Spinal cord (tissue), 10 donors: ENCODE results near the gene EPPIN. TPM values are rescaled to one million over a fixed set of nuclear protein-coding genes. Genes with fewer than 3 reads are reported as not detected.
A peak's percentile ranks its signal among the peaks of the same experiment; 100 is the strongest.

ENCODE experiments used
- DNase-seq, 6 donors: peaks; one replicate each; pipeline versions ENCODE4 v3.0.0 to v3.0.0-alpha.2; 2013 to 2015; ENCODE audit warnings: low spot score in 6 of 6, low read depth in 4 of 6
- H3K27ac ChIP-seq: one replicate; pipeline ENCODE4 v1.5.1; 2013; ENCODE audit warnings: low read depth, low read length, control low read depth
- H3K27me3 ChIP-seq: one replicate; pipeline ENCODE4 v1.6.1; 2013; ENCODE audit warnings: low read length; ENCODE audit not compliant: control insufficient read depth, insufficient read depth
- H3K36me3 ChIP-seq: one replicate; pipeline ENCODE4 v1.6.1; 2013; ENCODE audit warnings: low read length; ENCODE audit not compliant: control insufficient read depth, insufficient read depth
- H3K4me1 ChIP-seq: one replicate; pipeline ENCODE4 v1.6.1; 2013; ENCODE audit warnings: low read length; ENCODE audit not compliant: control insufficient read depth, insufficient read depth
- H3K4me3 ChIP-seq: one replicate; pipeline ENCODE4 v1.5.1; 2013; ENCODE audit warnings: low read depth, low read length, control low read depth
- H3K9me3 ChIP-seq: one replicate; pipeline ENCODE4 v1.6.1; 2013; ENCODE audit warnings: low read length; ENCODE audit not compliant: control insufficient read depth, insufficient read depth
- WGBS: methylation state at CpG from one replicate; pipeline ENCODE4 v1.1.5; 2013; ENCODE audit warnings: missing lambda C conversion rate; ENCODE audit not compliant: insufficient coverage; 5-methylcytosine and 5-hydroxymethylcytosine counted together
- polyA plus RNA-seq, 2 donors: library from polyadenylated mRNA; unstranded; fragments of 120-200 nt; gene quantifications; one replicate each; pipeline ENCODE4 v1.2.1, GENCODE V29; 2013; ENCODE audit not compliant: insufficient read length in 2 of 2
- total RNA-seq, 2 donors: library from RNA; depleted of rRNA in 1 of 2; stranded (reverse); fragments of 120-200 nt in 1 of 2; fragments of >200 nt in 1 of 2; gene quantifications; one replicate each; pipeline versions ENCODE4 v1.2.3 to v1.2.4, GENCODE V29; 2013 to 2014
- donor health status: healthy.

The EPPIN gene
- total and polyA plus RNA-seq, 4 donors, result 0.10 to 0.41 (median 0.26) TPM

DNA sequence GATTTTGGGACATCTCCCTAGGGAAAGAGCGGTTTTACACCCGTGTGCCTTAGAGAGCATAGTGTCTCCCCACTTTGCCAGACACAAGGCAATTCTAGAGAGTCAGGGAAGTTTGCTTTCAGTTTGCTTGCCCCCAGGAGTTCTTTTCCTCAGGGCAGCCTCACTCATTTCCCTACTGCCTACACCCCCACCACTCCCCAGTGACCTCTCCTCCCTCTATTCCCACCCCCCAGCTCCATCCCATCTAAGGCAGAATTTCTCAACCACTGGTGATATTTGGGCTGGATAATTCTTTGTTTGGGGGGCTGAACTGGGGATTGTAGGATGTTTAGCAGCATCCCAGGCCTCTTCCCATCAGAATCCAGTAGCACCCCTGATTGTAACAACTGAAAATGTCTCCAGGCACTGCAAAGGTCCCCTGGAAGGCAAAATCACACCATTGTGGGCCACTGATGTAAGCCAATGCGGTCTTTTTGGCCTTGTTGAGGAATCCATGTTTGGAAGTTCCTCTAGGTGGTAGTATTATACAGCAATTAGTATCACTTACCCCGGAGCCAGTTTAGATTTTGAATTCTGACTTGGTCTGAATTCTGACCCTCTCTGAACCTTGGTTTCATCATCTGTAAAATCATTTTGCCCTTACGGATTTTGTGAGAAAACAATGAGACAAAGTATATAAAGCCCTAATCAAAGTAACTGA, 1.3 kb downstream of the EPPIN start:
- peak in 5 of 6 donors; percentile 5 to 72 (median 13) for DNase-seq

DNA sequence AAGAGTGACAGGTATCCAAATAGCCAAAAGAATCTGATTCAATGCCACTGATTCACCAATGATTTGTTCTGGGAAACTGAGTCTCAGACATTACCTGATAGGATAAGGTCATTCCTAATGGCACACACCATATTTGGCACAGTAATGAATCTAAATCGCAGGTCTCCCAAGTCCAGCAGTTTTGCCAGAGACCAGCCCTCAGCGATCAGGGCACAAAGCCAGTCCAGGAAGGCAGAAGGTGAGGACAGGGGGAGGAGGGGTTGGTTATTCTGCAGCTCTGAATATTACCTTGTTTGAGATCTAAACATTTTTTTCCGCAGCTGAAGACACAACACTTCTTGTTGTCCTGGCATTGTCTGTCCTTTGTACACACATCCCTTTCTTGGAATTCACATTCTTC, 1.9 kb downstream of the EPPIN start:
- Histone ChIP-seq H3K4me1 (no peaks in the 10 kb centered on the region), H3K4me3 (no peak overlapping the region), H3K27ac (no peak overlapping the region), H3K9me3 (no peaks in the 10 kb centered on the region), H3K27me3 (no peaks in the 10 kb centered on the region), H3K36me3 (no peaks in the 10 kb centered on the region)
- 52% methylated on average over 2 of the region's 3 CpGs for WGBS
- DNase-seq, result no peak

More for the DNA sequence above, 1.3 kb downstream of the EPPIN start:
- H3K27me3 ChIP-seq, result no peaks in the 10 kb centered on the region
- WGBS, result 92% methylated on average over 2 of the region's 5 CpGs
- no peaks in the 10 kb centered on the region for H3K9me3 ChIP-seq
- H3K4me1 ChIP-seq, result no peaks in the 10 kb centered on the region
- H3K4me3 ChIP-seq, result no peak overlapping the region
- no peaks in the 10 kb centered on the region for H3K36me3 ChIP-seq
- H3K27ac ChIP-seq, result no peak overlapping the region

GRCh38 chr20:45539382-45539781, 7.8 kb downstream of the EPPIN start, which contains the start of gene WFDC6:
TSS of gene WFDC6 (minus strand) at chr20:45539482. CDS start at chr20:45539407, 75 bp downstream.
- Histone ChIP-seq H3K27me3 (no peaks in the 10 kb centered on the region), H3K27ac (no peak within 1 kb of the TSS), H3K36me3 (no peaks in the 10 kb centered on the region), H3K4me3 (no peak within 1 kb of the TSS), H3K4me1 (no peaks in the 10 kb centered on the region), H3K9me3 (no peaks in the 10 kb centered on the region)
- DNase-seq, result no peak
- 86% methylated on average over 2 of the region's 2 CpGs for WGBS

GRCh38 chr20:45538209-45538799, 8.9 kb downstream of the EPPIN start:
- no peaks in the 10 kb centered on the region for H3K36me3 ChIP-seq
- H3K9me3 ChIP-seq, result no peaks in the 10 kb centered on the region
- H3K4me3 ChIP-seq, result no peak overlapping the region
- DNase-seq, result no peak
- H3K4me1 ChIP-seq, result no peaks in the 10 kb centered on the region
- no peaks in the 10 kb centered on the region for H3K27me3 ChIP-seq
- WGBS, result 68% methylated on average over 4 of the region's 7 CpGs
- H3K27ac ChIP-seq, result no peak overlapping the region

DNA sequence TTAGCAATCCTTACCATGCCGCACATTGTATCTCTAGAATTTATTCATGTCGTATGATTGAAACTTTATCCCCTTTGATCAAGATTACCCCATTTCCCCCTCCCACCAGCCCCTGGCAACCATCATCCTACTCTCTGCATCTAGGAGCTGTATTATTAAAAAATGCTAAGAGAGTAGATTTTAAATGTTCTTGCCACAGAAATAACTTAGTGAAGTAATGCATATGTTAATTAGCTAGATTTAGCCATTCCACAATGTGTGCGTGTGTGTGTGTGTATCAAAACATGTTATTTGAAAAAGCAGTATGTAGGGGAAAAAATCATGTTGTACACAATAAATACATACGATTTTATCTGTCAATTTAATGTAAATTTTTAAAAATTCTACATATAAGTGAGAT, 19.9 kb downstream of the EPPIN start:
- H3K4me3 ChIP-seq, result no peak overlapping the region
- H3K27me3 ChIP-seq, result no peaks in the 10 kb centered on the region
- WGBS, result no CpG with 5 or more reads among the region's 4 CpGs
- no peaks in the 10 kb centered on the region for H3K9me3 ChIP-seq
- DNase-seq, result no peak
- H3K36me3 ChIP-seq, result no peaks in the 10 kb centered on the region
- no peak overlapping the region for H3K27ac ChIP-seq
- H3K4me1 ChIP-seq, result no peaks in the 10 kb centered on the region

DNA sequence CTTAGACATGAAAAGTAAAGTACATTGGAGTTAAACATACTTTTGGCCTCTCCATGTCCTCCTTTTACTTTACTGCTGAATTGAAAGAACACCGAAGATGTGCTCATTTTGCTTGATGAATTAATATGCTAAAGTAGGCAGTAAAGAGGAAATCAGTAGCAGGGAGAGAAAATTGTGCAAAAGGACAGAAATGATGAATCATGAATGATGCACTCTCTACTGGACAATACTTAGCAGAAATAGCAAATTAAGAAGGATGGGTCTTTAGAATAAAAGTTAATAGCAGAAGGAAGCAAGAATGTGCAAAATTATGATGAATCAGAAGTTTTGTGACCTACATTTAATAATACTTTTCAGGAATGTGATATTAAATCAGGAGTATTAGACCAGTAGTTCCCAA, 23.4 kb downstream of the EPPIN start:
- H3K36me3 ChIP-seq, result no peaks in the 10 kb centered on the region
- H3K4me1 ChIP-seq, result no peaks in the 10 kb centered on the region
- H3K9me3 ChIP-seq, result no peaks in the 10 kb centered on the region
- WGBS, result no CpG with 5 or more reads among the region's 1 CpG
- no peak overlapping the region for H3K27ac ChIP-seq
- no peak for DNase-seq
- H3K4me3 ChIP-seq, result no peak overlapping the region
- no peaks in the 10 kb centered on the region for H3K27me3 ChIP-seq

- Histone ChIP-seq H3K4me3 (no peak overlapping the region), H3K36me3 (no peaks in the 10 kb centered on the region), H3K27ac (no peak overlapping the region), H3K4me1 (no peaks in the 10 kb centered on the region), H3K27me3 (no peaks in the 10 kb centered on the region), H3K9me3 (no peaks in the 10 kb centered on the region)
- DNase-seq, result no peak
- 78% methylated on average over 1 of the region's 2 CpGs for WGBS
Measured at GRCh38 chr20:45518282-45518681, 28.9 kb downstream of the EPPIN start.

GRCh38 chr20:45515147-45515913, 31.9 kb downstream of the EPPIN start, which contains the start of gene SPINT3:
TSS of gene SPINT3 (minus strand) at chr20:45515622. CDS start at chr20:45515608, 14 bp downstream.
- no peak within 1 kb of the TSS for H3K27ac ChIP-seq
- H3K4me1 ChIP-seq, result no peaks in the 10 kb centered on the region
- 70% methylated on average over 2 of the region's 5 CpGs for WGBS
- no peaks in the 10 kb centered on the region for H3K9me3 ChIP-seq
- no peaks in the 10 kb centered on the region for H3K36me3 ChIP-seq
- H3K4me3 ChIP-seq, result no peak within 1 kb of the TSS
- no peak for DNase-seq
- no peaks in the 10 kb centered on the region for H3K27me3 ChIP-seq

DNA sequence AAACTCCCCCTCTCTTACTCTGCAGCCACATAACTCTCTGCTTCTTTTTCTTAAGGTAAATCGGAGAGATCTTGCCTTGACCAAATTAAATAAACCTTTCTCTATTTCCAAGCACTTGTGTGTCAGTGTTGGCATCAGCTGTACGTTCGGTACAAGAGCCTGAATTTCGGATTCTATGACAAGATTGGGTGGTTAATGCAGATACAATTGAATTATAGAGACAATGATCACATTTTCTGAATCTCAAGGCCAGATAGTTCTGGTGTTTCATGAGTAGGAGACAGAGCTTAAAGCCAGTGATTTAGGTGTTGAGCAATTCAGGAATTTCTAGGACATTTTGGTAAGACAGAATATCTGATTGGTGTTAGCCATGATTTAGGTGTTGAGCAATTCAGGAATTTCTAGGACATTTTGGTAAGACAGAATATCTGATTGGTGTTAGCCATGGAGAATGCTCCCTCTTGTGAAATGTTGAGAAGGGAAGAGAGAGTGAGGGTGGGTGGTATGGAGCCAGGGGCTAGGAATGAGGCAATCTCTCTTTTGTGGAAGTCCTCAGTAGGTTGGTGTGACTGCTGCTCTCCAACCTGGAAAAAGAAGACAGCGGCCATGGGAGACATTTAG, 36.8 kb downstream of the EPPIN start:
- H3K36me3 ChIP-seq, result no peaks in the 10 kb centered on the region
- no peaks in the 10 kb centered on the region for H3K9me3 ChIP-seq
- 89% methylated on average over 1 of the region's 5 CpGs for WGBS
- no peaks in the 10 kb centered on the region for H3K27me3 ChIP-seq
- no peak overlapping the region for H3K4me3 ChIP-seq
- H3K4me1 ChIP-seq, result no peaks in the 10 kb centered on the region
- no peak for DNase-seq
- no peak overlapping the region for H3K27ac ChIP-seq
